ENCODE data around the gene B4GALT6. TPM values are rescaled to one million over a fixed set of nuclear protein-coding genes. Genes with fewer than 3 reads are reported as not detected.

B4GALT6 gene
- total RNA-seq, 1 experiment from 2014 or later = 16.1 TPM

DNA sequence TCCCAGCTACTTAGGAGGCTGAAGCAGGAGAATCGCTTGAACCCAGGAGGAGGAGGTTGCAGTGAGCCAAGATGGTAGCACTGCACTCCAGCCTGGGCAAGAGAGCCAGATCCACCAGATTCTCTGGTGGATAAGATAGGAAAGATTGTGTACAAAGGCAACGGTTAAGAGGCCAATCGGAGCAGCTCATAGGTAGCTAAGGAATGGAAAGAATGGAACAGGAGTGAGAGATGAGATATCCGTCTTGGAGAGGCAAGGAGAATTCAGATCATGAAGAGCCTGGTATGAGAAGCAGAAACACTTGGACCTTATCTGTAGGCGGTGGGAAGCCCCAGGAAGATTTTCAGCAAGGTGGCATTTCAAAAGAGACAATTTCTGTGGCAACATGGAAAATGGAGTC, 65.6 kb downstream of the B4GALT6 start:
- no peak overlapping the region for H3K9ac ChIP-seq (ENCODE audit: low read length)
- H3K4me2 ChIP-seq (ENCODE audit: low read length) = no peak overlapping the region
- no peaks in the 10 kb centered on the region for H3K27me3 ChIP-seq (ENCODE audit: insufficient read depth, low read length)
- H3K9me3 ChIP-seq (ENCODE audit: control insufficient read depth in 1 of 2, insufficient read depth in 1 of 2, low read depth in 1 of 2, low read length in 2 of 2) = no peaks in the 10 kb centered on the region
- H4K20me1 ChIP-seq (ENCODE audit: insufficient read depth) = no peaks in the 10 kb centered on the region
- ChIA-PET RAD21 (ENCODE audit: low non-redundant PET in 1 of 2, low total read pairs in 2 of 2, uncharacterized antibody in 2 of 2, unreplicated experiment in 2 of 2) (no interaction called here), CTCF (no interaction called here), POLR2A (no interaction called here)
- DNase-seq (ENCODE audit: low read depth, low spot score) (no peak), ATAC-seq (no peak)
- no peaks in the 10 kb centered on the region for H3K4me1 ChIP-seq (ENCODE audit: control insufficient read depth in 1 of 2, insufficient read depth in 2 of 2, low read length in 2 of 2)
- H3K9me2 ChIP-seq (ENCODE audit: insufficient read depth) = no peaks in the 10 kb centered on the region
- H3K36me3 ChIP-seq (ENCODE audit: control insufficient read depth in 1 of 2, insufficient read depth in 2 of 2, low read length in 2 of 2) = no peaks in the 10 kb centered on the region
- intact Hi-C loops (cut with micrococcal nuclease) = no loop called here
- no peak overlapping the region for H2AFZ ChIP-seq (ENCODE audit: low read depth, low read length, poor library complexity, severe bottlenecking)
- H3K4me3 ChIP-seq (replicated peaks in 1 of 2; ENCODE audit: low read depth in 1 of 2, low read length in 2 of 2) = no peak overlapping the region
- H3K27ac ChIP-seq (ENCODE audit: low read depth, low read length) = no peak overlapping the region
- TF ChIP-seq EGR1 (IDR thresholded peaks at IDR 0.05; ENCODE audit: low read depth) (no peak), POLR2A (IDR thresholded peaks at IDR 0.05; ENCODE audit: borderline replicate concordance, extremely low read depth, insufficient read depth, insufficient read length) (no peak), FOSL1 (IDR thresholded peaks at IDR 0.05; ENCODE audit: low read depth) (no peak), EZH2 (IDR thresholded peaks at IDR 0.05) (no peak), ZFX (IDR thresholded peaks at IDR 0.05) (no peak), TCF7L2 (IDR thresholded peaks at IDR 0.05; ENCODE audit: borderline replicate concordance, extremely low read depth, insufficient read depth, insufficient read length) (no peak), ZNF274 (IDR thresholded peaks at IDR 0.05; ENCODE audit: low read depth, low read length) (no peak), EZH2phosphoT487 (IDR thresholded peaks at IDR 0.05; ENCODE audit: borderline replicate concordance) (no peak)
- TF ChIP-seq, protein P1, sequence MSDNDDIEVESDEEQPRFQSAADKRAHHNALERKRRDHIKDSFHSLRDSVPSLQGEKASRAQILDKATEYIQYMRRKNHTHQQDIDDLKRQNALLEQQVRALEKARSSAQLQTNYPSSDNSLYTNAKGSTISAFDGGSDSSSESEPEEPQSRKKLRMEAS (IDR thresholded peaks at IDR 0.05) = no peak
- H3K79me2 ChIP-seq (ENCODE audit: insufficient read depth, low read length) = no peaks in the 10 kb centered on the region
- no TSS peak for BruUV-seq (replicated peaks)

DNA sequence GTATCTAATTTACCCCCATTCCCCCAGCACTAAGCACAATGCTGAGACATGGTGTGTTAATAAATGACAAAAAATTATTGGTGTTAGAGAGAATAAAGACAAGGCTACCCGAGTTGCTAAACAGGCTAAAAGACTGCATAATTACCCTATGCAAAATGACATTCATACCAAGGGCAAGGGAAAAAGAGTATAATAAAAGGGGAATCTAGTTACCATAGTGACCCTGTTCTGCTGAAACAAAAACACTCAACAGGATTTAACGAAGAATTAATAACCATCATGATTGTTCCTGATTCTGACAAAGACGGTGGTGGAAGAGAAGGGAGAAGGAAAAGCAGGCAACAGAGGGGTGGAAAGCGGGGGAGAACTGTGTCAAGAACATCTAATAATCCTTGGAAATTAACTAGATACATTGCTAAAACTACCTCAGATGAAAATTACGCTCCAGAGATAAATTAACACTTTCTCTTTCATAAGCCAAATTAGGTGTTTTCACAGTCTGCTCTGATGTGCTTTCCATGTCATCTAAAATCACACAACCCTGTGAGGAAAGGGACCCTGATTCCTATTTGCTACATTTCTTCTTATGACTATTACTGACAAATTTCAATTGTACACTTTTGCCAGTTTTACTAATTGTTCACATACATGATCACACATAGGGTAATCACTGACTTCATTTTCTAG, 67.2 kb downstream of the B4GALT6 start:
- RAD21 ChIA-PET (ENCODE audit: low non-redundant PET in 1 of 2, low total read pairs in 2 of 2, uncharacterized antibody in 2 of 2, unreplicated experiment in 2 of 2) = no interaction called here
- no peaks in the 10 kb centered on the region for H3K4me1 ChIP-seq (ENCODE audit: control insufficient read depth in 1 of 2, insufficient read depth in 2 of 2, low read length in 2 of 2)
- CTCF ChIA-PET = no interaction called here
- no peak overlapping the region for H2AFZ ChIP-seq (ENCODE audit: low read depth, low read length, poor library complexity, severe bottlenecking)
- H3K9me3 ChIP-seq (ENCODE audit: control insufficient read depth in 1 of 2, insufficient read depth in 1 of 2, low read depth in 1 of 2, low read length in 2 of 2) = no peaks in the 10 kb centered on the region
- POLR2A ChIA-PET = no interaction called here
- H3K27me3 ChIP-seq (ENCODE audit: insufficient read depth, low read length) = no peaks in the 10 kb centered on the region
- H4K20me1 ChIP-seq (ENCODE audit: insufficient read depth) = no peaks in the 10 kb centered on the region
- no peak overlapping the region for H3K27ac ChIP-seq (ENCODE audit: low read depth, low read length)
- H3K9ac ChIP-seq (ENCODE audit: low read length) = no peak overlapping the region
- TF ChIP-seq, protein P2, sequence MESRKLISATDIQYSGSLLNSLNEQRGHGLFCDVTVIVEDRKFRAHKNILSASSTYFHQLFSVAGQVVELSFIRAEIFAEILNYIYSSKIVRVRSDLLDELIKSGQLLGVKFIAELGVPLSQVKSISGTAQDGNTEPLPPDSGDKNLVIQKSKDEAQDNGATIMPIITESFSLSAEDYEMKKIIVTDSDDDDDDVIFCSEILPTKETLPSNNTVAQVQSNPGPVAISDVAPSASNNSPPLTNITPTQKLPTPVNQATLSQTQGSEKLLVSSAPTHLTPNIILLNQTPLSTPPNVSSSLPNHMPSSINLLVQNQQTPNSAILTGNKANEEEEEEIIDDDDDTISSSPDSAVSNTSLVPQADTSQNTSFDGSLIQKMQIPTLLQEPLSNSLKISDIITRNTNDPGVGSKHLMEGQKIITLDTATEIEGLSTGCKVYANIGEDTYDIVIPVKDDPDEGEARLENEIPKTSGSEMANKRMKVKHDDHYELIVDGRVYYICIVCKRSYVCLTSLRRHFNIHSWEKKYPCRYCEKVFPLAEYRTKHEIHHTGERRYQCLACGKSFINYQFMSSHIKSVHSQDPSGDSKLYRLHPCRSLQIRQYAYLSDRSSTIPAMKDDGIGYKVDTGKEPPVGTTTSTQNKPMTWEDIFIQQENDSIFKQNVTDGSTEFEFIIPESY (IDR thresholded peaks at IDR 0.05; ENCODE audit: extremely low read depth, insufficient replicate concordance, low read length) = no peak
- TF ChIP-seq FOSL1 (IDR thresholded peaks at IDR 0.05; ENCODE audit: low read depth) = no peak
- TF ChIP-seq, protein P3, sequence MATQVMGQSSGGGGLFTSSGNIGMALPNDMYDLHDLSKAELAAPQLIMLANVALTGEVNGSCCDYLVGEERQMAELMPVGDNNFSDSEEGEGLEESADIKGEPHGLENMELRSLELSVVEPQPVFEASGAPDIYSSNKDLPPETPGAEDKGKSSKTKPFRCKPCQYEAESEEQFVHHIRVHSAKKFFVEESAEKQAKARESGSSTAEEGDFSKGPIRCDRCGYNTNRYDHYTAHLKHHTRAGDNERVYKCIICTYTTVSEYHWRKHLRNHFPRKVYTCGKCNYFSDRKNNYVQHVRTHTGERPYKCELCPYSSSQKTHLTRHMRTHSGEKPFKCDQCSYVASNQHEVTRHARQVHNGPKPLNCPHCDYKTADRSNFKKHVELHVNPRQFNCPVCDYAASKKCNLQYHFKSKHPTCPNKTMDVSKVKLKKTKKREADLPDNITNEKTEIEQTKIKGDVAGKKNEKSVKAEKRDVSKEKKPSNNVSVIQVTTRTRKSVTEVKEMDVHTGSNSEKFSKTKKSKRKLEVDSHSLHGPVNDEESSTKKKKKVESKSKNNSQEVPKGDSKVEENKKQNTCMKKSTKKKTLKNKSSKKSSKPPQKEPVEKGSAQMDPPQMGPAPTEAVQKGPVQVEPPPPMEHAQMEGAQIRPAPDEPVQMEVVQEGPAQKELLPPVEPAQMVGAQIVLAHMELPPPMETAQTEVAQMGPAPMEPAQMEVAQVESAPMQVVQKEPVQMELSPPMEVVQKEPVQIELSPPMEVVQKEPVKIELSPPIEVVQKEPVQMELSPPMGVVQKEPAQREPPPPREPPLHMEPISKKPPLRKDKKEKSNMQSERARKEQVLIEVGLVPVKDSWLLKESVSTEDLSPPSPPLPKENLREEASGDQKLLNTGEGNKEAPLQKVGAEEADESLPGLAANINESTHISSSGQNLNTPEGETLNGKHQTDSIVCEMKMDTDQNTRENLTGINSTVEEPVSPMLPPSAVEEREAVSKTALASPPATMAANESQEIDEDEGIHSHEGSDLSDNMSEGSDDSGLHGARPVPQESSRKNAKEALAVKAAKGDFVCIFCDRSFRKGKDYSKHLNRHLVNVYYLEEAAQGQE (IDR thresholded peaks at IDR 0.05; ENCODE audit: low read depth) = no peak
- no peak for TF ChIP-seq CBX3 (IDR thresholded peaks at IDR 0.05; ENCODE audit: low read depth)
- TF ChIP-seq ZFX (IDR thresholded peaks at IDR 0.05) = no peak
- BruUV-seq (replicated peaks) = no TSS peak
- no peak for DNase-seq (ENCODE audit: low read depth, low spot score)
- intact Hi-C loops (cut with micrococcal nuclease) = no loop called here
- no peaks in the 10 kb centered on the region for H3K79me2 ChIP-seq (ENCODE audit: insufficient read depth, low read length)
- H3K4me3 ChIP-seq (replicated peaks in 1 of 2; ENCODE audit: low read depth in 1 of 2, low read length in 2 of 2) = no peak overlapping the region
- no peaks in the 10 kb centered on the region for H3K9me2 ChIP-seq (ENCODE audit: insufficient read depth)
- no peak overlapping the region for H3K4me2 ChIP-seq (ENCODE audit: low read length)
- no peaks in the 10 kb centered on the region for H3K36me3 ChIP-seq (ENCODE audit: control insufficient read depth in 1 of 2, insufficient read depth in 2 of 2, low read length in 2 of 2)
- no peak for ATAC-seq
